ENCODE measurements around the gene COL2A1. TPM values are rescaled to one million over a fixed set of nuclear protein-coding genes. Genes with fewer than 3 reads are reported as not detected.

The COL2A1 gene
- total and polyA plus RNA-seq, 4 donors = not detected

- no peaks in the 10 kb centered on the region for H3K27me3 ChIP-seq (ENCODE audit: control insufficient read depth in 1 of 2, insufficient read depth in 2 of 2, low read length in 1 of 2)
- no peaks in the 10 kb centered on the region for H3K36me3 ChIP-seq (ENCODE audit: control insufficient read depth in 1 of 2, insufficient read depth in 2 of 2, low read length in 1 of 2)
- no peak overlapping the region for H3K27ac ChIP-seq (ENCODE audit: low read depth in 1 of 2, low read length in 2 of 2)
- intact Hi-C loops (cut with DNase I) = no loop called here
- ATAC-seq (ENCODE audit: low FRiP score) (no peak), DNase-seq (no peak)
- H3K4me3 ChIP-seq (ENCODE audit: low read length in 2 of 2) = no peak overlapping the region
- WGBS, 2 donors = 95 to 100% methylated on average over 1 of the region's 1 CpG
- no peaks in the 10 kb centered on the region for H3K4me1 ChIP-seq (ENCODE audit: control insufficient read depth in 1 of 2, insufficient read depth in 2 of 2, low read length in 2 of 2)
- no peaks in the 10 kb centered on the region for H3K9me3 ChIP-seq (ENCODE audit: control insufficient read depth, low read length)
These were observed 66.2 kb downstream of the COL2A1 start for GRCh38 chr12:47938093-47938492.

GRCh38 chr12:47935184-47935583, 69.1 kb downstream of the COL2A1 start:
- 46 to 47% methylated on average over 9 of the region's 9 CpGs for WGBS, 2 donors
- Histone ChIP-seq H3K27me3 (ENCODE audit: control insufficient read depth in 1 of 2, insufficient read depth in 2 of 2, low read length in 1 of 2) (no peaks in the 10 kb centered on the region), H3K4me1 (ENCODE audit: control insufficient read depth in 1 of 2, insufficient read depth in 2 of 2, low read length in 2 of 2) (no peaks in the 10 kb centered on the region), H3K9me3 (ENCODE audit: control insufficient read depth, low read length) (no peaks in the 10 kb centered on the region), H3K4me3 (ENCODE audit: low read length in 2 of 2) (no peak overlapping the region), H3K36me3 (ENCODE audit: control insufficient read depth in 1 of 2, insufficient read depth in 2 of 2, low read length in 1 of 2) (no peaks in the 10 kb centered on the region), H3K27ac (ENCODE audit: low read depth in 1 of 2, low read length in 2 of 2) (no peak overlapping the region)
- DNase-seq (no peak), ATAC-seq (ENCODE audit: low FRiP score) (peak; percentile 69)
- intact Hi-C loops (cut with DNase I) = no loop called here

- DNase-seq (no peak), ATAC-seq (ENCODE audit: low FRiP score) (no peak)
- Histone ChIP-seq H3K27me3 (ENCODE audit: control insufficient read depth in 1 of 2, insufficient read depth in 2 of 2, low read length in 1 of 2) (peaks cover 0 to 1% of the 10 kb centered on the region in 2 donors), H3K9me3 (ENCODE audit: control insufficient read depth, low read length) (peaks cover 1% of the 10 kb centered on the region), H3K27ac (ENCODE audit: low read depth in 1 of 2, low read length in 2 of 2) (no peak overlapping the region), H3K36me3 (ENCODE audit: control insufficient read depth in 1 of 2, insufficient read depth in 2 of 2, low read length in 1 of 2) (no peaks in the 10 kb centered on the region), H3K4me1 (ENCODE audit: control insufficient read depth in 1 of 2, insufficient read depth in 2 of 2, low read length in 2 of 2) (no peaks in the 10 kb centered on the region), H3K4me3 (ENCODE audit: low read length in 2 of 2) (no peak overlapping the region)
- intact Hi-C loops (cut with DNase I) = no loop called here
- WGBS, 2 donors = 70 to 79% methylated on average over 1 of the region's 1 CpG
These were observed 73.1 kb downstream of the COL2A1 start for GRCh38 chr12:47931187-47931586.

GRCh38 chr12:47930634-47931033, 73.6 kb downstream of the COL2A1 start:
- no peak for DNase-seq
- H3K27ac ChIP-seq (ENCODE audit: low read depth in 1 of 2, low read length in 2 of 2) = no peak overlapping the region
- H3K27me3 ChIP-seq (ENCODE audit: control insufficient read depth in 1 of 2, insufficient read depth in 2 of 2, low read length in 1 of 2) = peaks cover 0 to 5% of the 10 kb centered on the region in 2 donors
- H3K36me3 ChIP-seq (ENCODE audit: control insufficient read depth in 1 of 2, insufficient read depth in 2 of 2, low read length in 1 of 2) = no peaks in the 10 kb centered on the region
- H3K9me3 ChIP-seq (ENCODE audit: control insufficient read depth, low read length) = peaks cover 1% of the 10 kb centered on the region
- no peaks in the 10 kb centered on the region for H3K4me1 ChIP-seq (ENCODE audit: control insufficient read depth in 1 of 2, insufficient read depth in 2 of 2, low read length in 2 of 2)
- 94 to 95% methylated on average over 5 of the region's 5 CpGs for WGBS, 2 donors
- ATAC-seq (ENCODE audit: low FRiP score) = no peak
- intact Hi-C loops (cut with DNase I) = no loop called here
- no peak overlapping the region for H3K4me3 ChIP-seq (ENCODE audit: low read length in 2 of 2)

- intact Hi-C loops (cut with DNase I) = no loop called here
- ATAC-seq (ENCODE audit: low FRiP score) (no peak), DNase-seq (no peak)
- H3K27ac ChIP-seq (ENCODE audit: low read depth in 1 of 2, low read length in 2 of 2) = no peak overlapping the region
- no peak overlapping the region for H3K4me3 ChIP-seq (ENCODE audit: low read length in 2 of 2)
- H3K4me1 ChIP-seq (ENCODE audit: control insufficient read depth in 1 of 2, insufficient read depth in 2 of 2, low read length in 2 of 2) = no peaks in the 10 kb centered on the region
- 78 to 87% methylated on average over 3 of the region's 3 CpGs for WGBS, 2 donors
- peaks cover 1% of the 10 kb centered on the region for H3K9me3 ChIP-seq (ENCODE audit: control insufficient read depth, low read length)
- no peaks in the 10 kb centered on the region for H3K36me3 ChIP-seq (ENCODE audit: control insufficient read depth in 1 of 2, insufficient read depth in 2 of 2, low read length in 1 of 2)
- H3K27me3 ChIP-seq (ENCODE audit: control insufficient read depth in 1 of 2, insufficient read depth in 2 of 2, low read length in 1 of 2) = peaks cover 0 to 5% of the 10 kb centered on the region in 2 donors
These were observed 76.9 kb downstream of the COL2A1 start for GRCh38 chr12:47927346-47927745.

Other genes starting within 250 kb of the COL2A1 start
- 100 to 1,000 TPM in 1 of 2 donors, 10 to 100 TPM in 1; 39.2 to 139 TPM for gene RAPGEF3, start 245.6 kb downstream of the COL2A1 start, total RNA-seq
- gene RAPGEF3, start 245.6 kb downstream of the COL2A1 start, polyA plus RNA-seq = 100 to 1,000 TPM in 1 of 2 donors, 1 to 10 TPM in 1; 3.1 to 149 TPM
- 10 to 100 TPM; 35.7 to 51.3 TPM for gene SLC48A1, start 231.2 kb downstream of the COL2A1 start, total RNA-seq
- 10 to 100 TPM; 19.7 to 33.6 TPM for gene SLC48A1, start 231.2 kb downstream of the COL2A1 start, polyA plus RNA-seq
- gene HDAC7, start 184.6 kb downstream of the COL2A1 start, total RNA-seq = 100 to 1,000 TPM; 144 to 192 TPM
- 10 to 100 TPM; 17.0 to 93.4 TPM for gene HDAC7, start 184.6 kb downstream of the COL2A1 start, polyA plus RNA-seq
- gene VDR, start 99.5 kb downstream of the COL2A1 start, total RNA-seq = 1 to 10 TPM; 7.9 to 9.3 TPM
- 1 to 10 TPM; 2.2 to 7.0 TPM for gene VDR, start 99.5 kb downstream of the COL2A1 start, polyA plus RNA-seq
- gene TMEM106C, start 40.9 kb downstream of the COL2A1 start, total RNA-seq = 10 to 100 TPM; 56.3 to 70.0 TPM
- 100 to 1,000 TPM in 1 of 2 donors, 10 to 100 TPM in 1; 68.9 to 220 TPM for gene TMEM106C, start 40.9 kb downstream of the COL2A1 start, polyA plus RNA-seq
- gene SENP1, start 101.6 kb upstream of the COL2A1 start, total RNA-seq = 10 to 100 TPM; 20.6 to 23.0 TPM
- gene SENP1, start 101.6 kb upstream of the COL2A1 start, polyA plus RNA-seq = 1 to 10 TPM; 6.0 to 6.3 TPM
- 10 to 100 TPM; 52.2 to 68.8 TPM for gene PFKM, start 114.9 kb upstream of the COL2A1 start, total RNA-seq
- gene PFKM, start 114.9 kb upstream of the COL2A1 start, polyA plus RNA-seq = 10 to 100 TPM; 22.3 to 58.5 TPM
- 10 to 100 TPM; 32.8 to 34.2 TPM for gene ASB8, start 153.0 kb upstream of the COL2A1 start, total RNA-seq
- gene ASB8, start 153.0 kb upstream of the COL2A1 start, polyA plus RNA-seq = 10 to 100 TPM; 20.7 to 25.6 TPM
- gene CCDC184, start 179.2 kb upstream of the COL2A1 start, total RNA-seq = 1 to 10 TPM; 1.1 to 2.2 TPM
- gene CCDC184, start 179.2 kb upstream of the COL2A1 start, polyA plus RNA-seq = 1 to 10 TPM in 1 of 2 donors, under 1 TPM in 1; 0.63 to 2.8 TPM
- gene OR10AD1, start 198.8 kb upstream of the COL2A1 start, total RNA-seq = not detected
- not detected for gene OR10AD1, start 198.8 kb upstream of the COL2A1 start, polyA plus RNA-seq

Measured in aorta (tissue), 5 donors.